GM21367 (cell line): ENCODE results near the gene SDF2.

Source experiments
- ATAC-seq: cut with Tn5 transposase; IDR thresholded peaks from one replicate; pipeline ENCODE4 v1.9.1; 2021; ENCODE audit not compliant: unreplicated experiment

The SDF2 gene, protein sequence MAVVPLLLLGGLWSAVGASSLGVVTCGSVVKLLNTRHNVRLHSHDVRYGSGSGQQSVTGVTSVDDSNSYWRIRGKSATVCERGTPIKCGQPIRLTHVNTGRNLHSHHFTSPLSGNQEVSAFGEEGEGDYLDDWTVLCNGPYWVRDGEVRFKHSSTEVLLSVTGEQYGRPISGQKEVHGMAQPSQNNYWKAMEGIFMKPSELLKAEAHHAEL

GRCh38 chr17:28661635-28662526 is at the start of gene SDF2, which contains the start of gene SUPT6H:
Gene SDF2, minus strand, starts transcription at chr17:28661906. Its CDS starts 30 bp downstream, at chr17:28661876.
Gene SUPT6H, plus strand, starts transcription at chr17:28662205. Its CDS starts 11,197 bp downstream, at chr17:28673402.
- peak; percentile 59 for ATAC-seq

DNA sequence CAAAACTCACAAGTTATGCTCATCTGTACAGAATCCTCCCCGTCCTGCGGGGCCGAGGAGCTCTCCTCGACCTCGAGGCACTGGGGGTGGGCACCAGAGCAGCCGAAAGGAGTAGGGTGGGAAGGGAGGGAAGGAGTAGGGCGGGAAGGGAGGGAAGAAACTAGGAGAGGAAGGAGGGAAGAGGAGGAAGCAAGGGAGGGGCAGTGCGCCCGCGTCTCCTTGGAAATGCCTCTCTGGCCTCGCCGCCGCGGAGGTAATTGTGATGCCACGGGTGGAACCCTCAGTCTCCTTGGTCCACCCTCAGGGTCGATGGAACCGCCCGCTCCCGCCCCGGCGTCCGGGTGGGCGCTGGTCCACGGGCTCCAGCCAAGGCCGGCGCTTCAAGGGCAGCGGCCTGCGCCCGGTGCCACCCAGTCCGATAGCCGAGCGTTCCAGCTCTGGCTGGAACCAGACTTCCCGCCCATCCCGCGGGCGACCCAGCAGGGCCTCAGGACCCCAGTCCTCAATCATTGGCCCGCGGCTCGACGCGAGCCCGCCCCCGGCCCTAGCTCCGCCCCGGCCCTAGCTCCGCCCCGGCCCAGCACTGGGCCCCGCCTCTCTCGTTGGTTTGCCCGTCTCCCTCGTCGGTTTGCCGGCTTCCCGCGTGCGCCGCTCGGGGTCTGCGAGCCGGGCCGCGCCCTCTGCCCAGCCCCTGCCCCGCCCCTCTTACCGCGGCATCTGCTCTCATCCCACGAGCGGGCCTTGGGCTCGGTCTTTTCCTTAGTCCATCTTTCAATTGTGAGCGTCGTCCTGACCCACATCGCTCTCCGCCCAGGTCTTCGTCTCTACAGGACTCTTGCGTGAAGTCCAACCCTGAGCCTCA is 49.4 kb upstream of the SDF2 start:
- peak; percentile 54 for ATAC-seq

- ATAC-seq, result no peak
Observed at GRCh38 chr17:28707339-28707720, 45.6 kb upstream of the SDF2 start.

GRCh38 chr17:28706471-28707338 is 45.0 kb upstream of the SDF2 start:
- ATAC-seq, result no peak

- no peak for ATAC-seq
Observed at GRCh38 chr17:28705728-28706334, 44.1 kb upstream of the SDF2 start.

DNA sequence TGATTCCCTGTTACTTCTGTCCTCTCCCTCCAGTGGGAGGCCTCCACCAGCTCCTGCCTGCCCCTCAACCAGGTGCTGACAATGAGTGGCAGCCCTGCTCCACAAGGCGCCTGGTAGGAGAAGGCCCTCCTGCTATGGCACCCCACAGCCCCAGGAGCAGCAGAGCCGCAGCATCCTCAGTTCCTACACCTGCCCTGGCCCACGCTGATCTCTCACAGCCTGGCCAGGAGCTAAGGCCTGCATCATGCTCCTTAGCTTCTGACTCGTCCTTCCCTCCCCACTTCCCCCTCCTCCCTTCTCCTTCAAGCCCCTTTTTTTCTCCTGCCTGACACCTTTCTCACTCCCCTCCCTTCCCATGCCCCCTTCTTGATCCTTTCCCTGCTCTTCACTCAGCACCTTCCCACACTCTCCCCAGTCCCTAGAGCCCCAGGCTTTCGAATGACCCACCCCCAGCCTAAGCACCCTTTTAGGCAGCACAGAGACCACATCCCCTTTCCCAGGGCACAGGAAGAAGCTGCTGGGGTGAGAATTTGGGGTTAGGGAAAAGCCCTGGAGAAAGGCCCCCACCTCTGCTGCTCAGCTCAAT is 43.5 kb upstream of the SDF2 start:
- no peak for ATAC-seq

DNA sequence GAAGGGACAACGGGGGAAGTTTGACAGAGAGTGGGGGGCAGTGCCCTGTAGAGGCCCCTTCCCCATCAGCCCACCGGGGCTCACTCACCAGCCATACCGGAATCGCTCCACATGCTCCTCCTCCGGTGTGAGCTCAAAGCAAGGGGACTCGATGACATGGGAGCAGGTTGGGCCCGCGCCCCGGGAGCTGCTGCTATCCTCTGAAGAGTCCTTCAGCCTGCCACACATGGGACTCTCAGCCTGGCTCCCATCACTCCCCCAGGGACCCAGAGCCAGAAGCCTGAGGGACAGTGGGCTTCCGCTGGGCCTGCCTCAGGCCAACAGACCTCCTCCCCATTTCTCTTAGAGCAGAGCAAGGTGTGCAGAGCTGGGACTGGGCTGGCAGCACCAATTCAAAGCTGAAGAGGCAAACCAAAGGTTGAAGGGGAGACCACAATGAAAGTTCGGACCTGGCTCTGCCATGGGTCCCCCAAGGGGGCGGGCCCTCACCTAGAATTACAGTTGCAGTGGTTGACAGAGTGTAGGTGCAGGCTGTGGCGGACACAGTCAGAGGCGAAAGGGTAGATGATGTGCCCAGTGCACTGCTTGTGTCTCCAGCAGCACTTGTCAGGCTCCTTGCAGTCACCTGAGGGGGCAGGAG is 42.6 kb upstream of the SDF2 start:
- ATAC-seq, result no peak

GRCh38 chr17:28703552-28704218 is 42.0 kb upstream of the SDF2 start:
- ATAC-seq, result no peak

DNA sequence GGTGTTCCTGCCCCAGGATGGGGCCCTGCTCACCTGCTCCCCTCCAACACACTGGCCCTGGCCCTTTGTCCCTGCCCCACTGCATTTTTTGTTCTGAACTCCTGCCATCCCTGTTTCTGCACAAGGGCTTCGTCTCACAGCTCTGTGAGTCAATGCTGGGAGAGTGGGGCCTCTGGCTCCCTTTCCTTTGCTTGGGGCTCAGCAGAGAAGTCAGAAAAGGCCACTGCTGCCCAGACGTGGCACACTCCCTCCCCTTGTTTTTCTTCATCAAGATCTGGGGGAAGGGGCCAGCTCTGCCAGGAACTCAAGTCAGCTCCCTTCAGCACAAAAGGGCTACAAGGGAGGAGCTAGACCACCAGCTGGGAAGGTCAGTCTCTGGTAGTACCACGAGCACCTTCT is 41.0 kb upstream of the SDF2 start:
- no peak for ATAC-seq

GRCh38 chr17:28702026-28702751 is 40.5 kb upstream of the SDF2 start:
- ATAC-seq, result no peak

DNA sequence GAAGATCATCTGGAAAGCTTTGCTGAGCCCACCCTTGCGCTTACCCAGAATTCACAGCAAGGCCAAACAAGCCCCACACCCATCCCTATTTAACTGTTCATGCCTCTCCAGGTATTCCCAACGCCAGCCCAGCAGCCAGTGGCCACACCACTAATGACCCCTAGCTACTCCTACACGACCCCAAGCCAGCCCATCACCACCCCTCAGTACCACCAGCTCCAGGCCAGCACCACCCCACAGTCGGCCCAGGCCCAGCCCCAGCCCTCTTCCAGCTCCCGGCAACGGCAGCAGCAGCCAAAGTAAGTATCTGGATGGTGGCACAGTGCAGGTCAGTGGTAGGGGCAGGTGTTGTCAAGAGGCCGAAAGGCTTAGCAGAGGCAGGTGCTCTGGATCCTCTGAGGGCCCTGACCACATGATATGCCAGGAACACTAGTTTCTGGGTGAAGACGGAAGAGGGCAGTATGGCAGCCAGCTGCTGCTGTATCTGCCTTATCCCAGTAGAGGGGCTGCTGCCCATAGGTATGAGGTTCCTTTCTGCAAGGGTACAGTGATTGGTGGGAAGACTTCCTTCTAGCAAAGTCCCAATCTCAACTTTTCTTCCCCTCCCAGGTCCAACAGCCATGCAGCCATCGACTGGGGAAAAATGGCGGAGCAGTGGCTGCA is 39.3 kb upstream of the SDF2 start:
- no peak for ATAC-seq

DNA sequence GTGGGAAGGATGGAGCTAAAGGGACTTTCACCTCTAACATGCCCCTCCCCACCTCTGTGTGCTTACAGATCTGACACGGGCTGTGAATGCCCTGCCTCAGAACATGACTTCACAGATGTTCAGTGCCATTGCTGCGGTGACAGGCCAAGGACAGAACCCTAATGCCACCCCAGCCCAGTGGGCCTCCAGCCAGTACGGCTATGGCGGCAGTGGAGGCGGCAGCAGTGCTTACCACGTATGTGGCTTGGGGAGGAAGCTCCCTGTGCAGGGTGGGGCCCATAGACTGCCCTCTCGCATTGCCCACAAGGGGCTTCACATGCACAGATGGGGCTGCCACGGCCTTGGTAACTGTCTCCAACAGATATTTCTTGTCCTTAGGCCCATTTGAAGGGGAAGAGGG is 38.6 kb upstream of the SDF2 start:
- no peak for ATAC-seq

DNA sequence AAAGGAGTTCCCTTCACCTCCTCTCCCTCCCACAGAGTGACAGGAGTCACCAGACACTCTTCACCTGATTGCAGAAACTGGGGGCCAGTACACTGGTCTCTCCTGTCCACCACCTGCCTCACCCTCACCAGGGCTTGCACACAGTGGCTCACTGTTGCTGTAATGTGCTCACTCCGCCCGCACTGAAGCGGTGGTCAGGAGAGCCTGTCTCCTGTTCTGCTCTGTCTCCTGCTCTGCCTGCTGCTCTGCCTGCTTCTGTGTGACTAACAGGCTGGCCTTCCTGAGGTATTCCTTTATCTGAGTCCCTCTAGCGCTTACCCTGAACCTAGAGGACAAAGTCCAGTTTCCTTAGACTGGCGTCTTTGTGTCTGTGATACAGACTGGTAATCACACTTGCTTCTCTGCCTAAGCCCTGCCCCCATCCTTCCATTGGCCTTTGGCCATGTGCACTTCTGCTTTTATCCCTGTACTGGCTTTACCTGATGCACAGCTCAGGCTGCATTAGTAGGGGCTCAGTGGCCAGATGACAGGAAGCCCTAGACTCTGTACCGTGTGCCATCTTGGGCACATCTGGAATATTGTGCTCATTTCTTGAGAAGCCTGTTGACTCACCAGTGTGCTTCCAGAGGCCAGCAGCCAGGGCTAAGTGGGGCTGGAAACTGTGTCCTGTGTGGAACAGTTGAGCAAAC is 36.7 kb upstream of the SDF2 start:
- no peak for ATAC-seq

DNA sequence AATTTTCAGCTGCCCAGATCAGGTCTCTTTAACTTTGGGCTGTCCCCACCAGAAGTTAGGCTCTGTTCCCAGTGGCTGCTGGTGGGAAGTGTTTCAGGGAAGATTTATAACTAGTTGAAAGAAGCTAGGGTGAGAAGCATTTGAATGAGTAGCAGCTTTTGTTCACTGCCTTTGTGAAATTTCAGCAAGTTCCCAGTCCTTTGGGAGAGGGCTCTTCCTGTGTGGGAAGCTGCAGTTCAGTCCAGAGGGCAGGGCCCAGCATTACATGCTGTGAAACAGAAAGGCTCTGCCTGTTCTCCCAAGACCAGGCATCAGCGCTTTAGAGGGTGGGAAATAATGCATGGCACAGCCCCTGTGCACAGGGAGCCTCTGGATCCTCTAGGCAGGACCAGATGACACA is 32.2 kb upstream of the SDF2 start:
- ATAC-seq, result no peak

DNA sequence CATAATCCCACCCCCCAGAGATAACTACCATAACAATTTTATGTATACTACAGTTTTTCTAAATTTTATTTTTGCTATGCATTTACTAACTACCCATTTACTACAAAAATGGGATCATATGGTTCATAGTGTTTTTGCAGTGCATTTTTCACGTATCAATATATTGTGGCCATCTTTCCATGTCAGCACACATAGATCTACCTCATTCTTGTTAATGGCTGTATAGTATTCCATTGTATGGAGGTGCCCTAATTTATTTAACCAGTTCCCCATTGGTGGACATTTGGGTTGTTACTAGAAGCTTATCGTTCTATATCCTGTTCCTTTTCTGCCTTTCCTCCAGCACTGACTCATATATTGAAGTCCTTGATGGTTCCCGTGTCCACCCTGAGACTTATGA is 27.3 kb upstream of the SDF2 start:
- no peak for ATAC-seq

DNA sequence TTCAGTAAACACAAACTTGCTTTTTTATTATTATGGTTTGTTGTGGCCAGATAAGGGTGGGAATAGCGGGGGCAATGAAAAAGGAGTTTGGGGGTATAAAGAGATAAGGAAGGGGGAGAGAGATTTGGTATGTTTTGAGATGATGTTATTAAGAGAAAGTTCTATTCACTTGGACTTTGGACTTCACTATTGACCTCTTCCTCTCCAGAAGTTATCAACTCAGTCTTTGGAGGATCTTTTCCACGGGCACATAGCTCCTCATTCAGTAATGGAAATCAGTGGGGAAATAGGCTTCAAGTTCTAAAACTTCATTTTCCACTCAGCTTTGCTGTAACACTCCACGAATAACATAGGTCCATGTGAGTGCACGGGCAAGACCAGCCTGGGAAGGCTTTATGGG is 26.8 kb upstream of the SDF2 start:
- ATAC-seq, result no peak

- no peak for ATAC-seq
Observed at GRCh38 chr17:28686296-28686695, 24.6 kb upstream of the SDF2 start.
